ENCODE data around the gene PEPD.

GRCh38 chr19:33366897-33367296 is 154.7 kb downstream of the PEPD start:
- no peak for TF ChIP-seq REST (IDR thresholded peaks at IDR 0.05; ENCODE audit: insufficient read depth in 1 of 2, low read depth in 2 of 2, low read length in 2 of 2)
- TF ChIP-seq POLR2AphosphoS5 (IDR thresholded peaks at IDR 0.05; ENCODE audit: low read depth, low read length): no peak
- no peak for TF ChIP-seq FOXP2 (optimal IDR thresholded peaks at IDR 0.05; ENCODE audit: borderline replicate concordance, extremely low read depth, extremely low read length, insufficient read depth)

Measured in PFSK-1 (cell line).